GM19324 (cell line): ENCODE measurements around the gene LRP1B.

ENCODE experiments used
- ATAC-seq: cut with Tn5 transposase; IDR thresholded peaks from one replicate; pipeline ENCODE4 v1.9.1; 2021; ENCODE audit warnings: mild to moderate bottlenecking, moderate library complexity; ENCODE audit not compliant: unreplicated experiment, low FRiP score

The LRP1B gene

GRCh38 chr2:141075753-141076152 is 1055.1 kb downstream of the LRP1B start:
- ATAC-seq: no peak

- no peak for ATAC-seq
Measured at GRCh38 chr2:141068053-141068682, 1062.6 kb downstream of the LRP1B start.

GRCh38 chr2:141065042-141065441 is 1065.8 kb downstream of the LRP1B start:
- no peak for ATAC-seq

- ATAC-seq: no peak
Measured at GRCh38 chr2:141063406-141063805, 1067.4 kb downstream of the LRP1B start.

- ATAC-seq: no peak
Measured at GRCh38 chr2:141062443-141062842, 1068.4 kb downstream of the LRP1B start.

GRCh38 chr2:141062031-141062430 is 1068.8 kb downstream of the LRP1B start:
- ATAC-seq: no peak

GRCh38 chr2:141058556-141058955 is 1072.3 kb downstream of the LRP1B start:
- no peak for ATAC-seq

- no peak for ATAC-seq
Measured at GRCh38 chr2:141055531-141055930, 1075.3 kb downstream of the LRP1B start.

- ATAC-seq: no peak
Measured at GRCh38 chr2:141048951-141049350, 1081.9 kb downstream of the LRP1B start.

- ATAC-seq: no peak
Measured at GRCh38 chr2:141041281-141041680, 1089.5 kb downstream of the LRP1B start.

GRCh38 chr2:141038341-141038740 is 1092.5 kb downstream of the LRP1B start:
- ATAC-seq: no peak

GRCh38 chr2:141037361-141037760 is 1093.5 kb downstream of the LRP1B start:
- ATAC-seq: no peak

GRCh38 chr2:141035846-141036420 is 1094.9 kb downstream of the LRP1B start:
- ATAC-seq: no peak

- ATAC-seq: no peak
Measured at GRCh38 chr2:141029428-141030078, 1101.3 kb downstream of the LRP1B start.

GRCh38 chr2:141027221-141027620 is 1103.6 kb downstream of the LRP1B start:
- no peak for ATAC-seq

GRCh38 chr2:141021611-141022010 is 1109.2 kb downstream of the LRP1B start:
- ATAC-seq: no peak

GRCh38 chr2:141021109-141021508 is 1109.7 kb downstream of the LRP1B start:
- ATAC-seq: no peak

- no peak for ATAC-seq
Measured at GRCh38 chr2:141020346-141020745, 1110.5 kb downstream of the LRP1B start.

- no peak for ATAC-seq
Measured at GRCh38 chr2:141015341-141016047, 1115.3 kb downstream of the LRP1B start.

- no peak for ATAC-seq
Measured at GRCh38 chr2:141003967-141004657, 1126.7 kb downstream of the LRP1B start.

GRCh38 chr2:141001750-141002149 is 1129.1 kb downstream of the LRP1B start:
- ATAC-seq: no peak
